ENCODE measurements around the gene HLA-A. TPM values are rescaled to one million over a fixed set of nuclear protein-coding genes. Genes with fewer than 3 reads are reported as not detected.
"Not testable (repeated sequence)": the region's sequence is repeated elsewhere in the genome, so short reads cannot be mapped to it uniquely, and the experiment has no call there.

The HLA-A gene
- total RNA-seq, 1 donor: 268 TPM

- Histone ChIP-seq H3K79me2 (ENCODE audit: insufficient read depth, low read length) (no peaks in the 10 kb centered on the region), H2AFZ (ENCODE audit: low read length) (no peak overlapping the region), H3K9me3 (ENCODE audit: low read depth, low read length) (no peaks in the 10 kb centered on the region), H3K4me3 (ENCODE audit: insufficient read depth, low read length) (no peak overlapping the region), H4K20me1 (ENCODE audit: insufficient read depth, low read length) (no peaks in the 10 kb centered on the region), H3K27ac (ENCODE audit: low read depth, low read length) (no peak overlapping the region), H3K36me3 (ENCODE audit: insufficient read depth, low read length) (no peaks in the 10 kb centered on the region), H3K4me2 (ENCODE audit: insufficient read depth, low read length) (no peak overlapping the region), H3K27me3 (ENCODE audit: insufficient read depth, low read length) (no peaks in the 10 kb centered on the region), H3K4me1 (ENCODE audit: insufficient read depth, low read length) (no peaks in the 10 kb centered on the region)
- DNase-seq (ENCODE audit: insufficient read length, low spot score, missing footprints): no peak
- no peak for TF ChIP-seq CTCF (IDR thresholded peaks at IDR 0.05; ENCODE audit: extremely low read depth, low read depth, low read length)
Observed at GRCh38 chr6:29958921-29959320, 16.6 kb downstream of the HLA-A start.

GRCh38 chr6:29959467-29959866, 17.1 kb downstream of the HLA-A start:
- no peak overlapping the region for H2AFZ ChIP-seq (ENCODE audit: low read length)
- no peaks in the 10 kb centered on the region for H3K36me3 ChIP-seq (ENCODE audit: insufficient read depth, low read length)
- no peaks in the 10 kb centered on the region for H3K79me2 ChIP-seq (ENCODE audit: insufficient read depth, low read length)
- H3K27me3 ChIP-seq (ENCODE audit: insufficient read depth, low read length): no peaks in the 10 kb centered on the region
- no peak overlapping the region for H3K27ac ChIP-seq (ENCODE audit: low read depth, low read length)
- no peaks in the 10 kb centered on the region for H3K9me3 ChIP-seq (ENCODE audit: low read depth, low read length)
- H3K4me3 ChIP-seq (ENCODE audit: insufficient read depth, low read length): no peak overlapping the region
- H3K4me2 ChIP-seq (ENCODE audit: insufficient read depth, low read length): no peak overlapping the region
- peaks cover 3% of the 10 kb centered on the region for H3K4me1 ChIP-seq (ENCODE audit: insufficient read depth, low read length)
- no peaks in the 10 kb centered on the region for H4K20me1 ChIP-seq (ENCODE audit: insufficient read depth, low read length)
- no peak for DNase-seq (ENCODE audit: insufficient read length, low spot score, missing footprints)
- TF ChIP-seq CTCF (IDR thresholded peaks at IDR 0.05; ENCODE audit: extremely low read depth, low read depth, low read length): no peak

DNA sequence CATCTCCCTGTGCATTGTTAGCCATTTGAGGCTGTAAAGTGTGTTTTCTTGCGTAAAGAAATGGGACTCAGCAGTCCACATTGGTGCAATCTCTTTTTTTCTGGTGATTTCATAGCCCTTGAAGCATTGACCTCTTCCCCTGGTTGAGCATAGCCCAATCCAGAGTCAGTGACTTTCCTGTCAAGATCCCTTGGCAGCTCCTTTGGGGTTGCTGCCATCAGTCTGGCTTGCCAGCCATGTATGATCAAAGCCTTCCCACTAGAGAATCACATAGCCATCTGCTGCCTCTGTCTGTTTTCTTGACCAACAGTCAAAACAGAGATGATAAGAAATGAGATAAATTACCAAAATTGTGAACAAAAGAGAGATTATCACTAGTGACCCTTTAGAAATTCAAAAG, 19.6 kb downstream of the HLA-A start:
- Histone ChIP-seq H2AFZ (ENCODE audit: low read length) (no peak overlapping the region), H3K4me3 (ENCODE audit: insufficient read depth, low read length) (no peak overlapping the region), H3K9me3 (ENCODE audit: low read depth, low read length) (no peaks in the 10 kb centered on the region), H3K4me2 (ENCODE audit: insufficient read depth, low read length) (no peak overlapping the region), H3K27me3 (ENCODE audit: insufficient read depth, low read length) (no peaks in the 10 kb centered on the region), H3K27ac (ENCODE audit: low read depth, low read length) (no peak overlapping the region), H3K36me3 (ENCODE audit: insufficient read depth, low read length) (no peaks in the 10 kb centered on the region), H4K20me1 (ENCODE audit: insufficient read depth, low read length) (no peaks in the 10 kb centered on the region), H3K4me1 (ENCODE audit: insufficient read depth, low read length) (peaks cover 28% of the 10 kb centered on the region), H3K79me2 (ENCODE audit: insufficient read depth, low read length) (no peaks in the 10 kb centered on the region)
- no peak for TF ChIP-seq CTCF (IDR thresholded peaks at IDR 0.05; ENCODE audit: extremely low read depth, low read depth, low read length)
- no peak for DNase-seq (ENCODE audit: insufficient read length, low spot score, missing footprints)

- not testable (repeated sequence) for H3K4me3 ChIP-seq (ENCODE audit: insufficient read depth, low read length); H3K4me2 ChIP-seq (ENCODE audit: insufficient read depth, low read length); H3K36me3 ChIP-seq (ENCODE audit: insufficient read depth, low read length); H4K20me1 ChIP-seq (ENCODE audit: insufficient read depth, low read length); H3K27ac ChIP-seq (ENCODE audit: low read depth, low read length); H3K27me3 ChIP-seq (ENCODE audit: insufficient read depth, low read length); H2AFZ ChIP-seq (ENCODE audit: low read length); H3K9me3 ChIP-seq (ENCODE audit: low read depth, low read length); H3K79me2 ChIP-seq (ENCODE audit: insufficient read depth, low read length); DNase-seq (ENCODE audit: insufficient read length, low spot score, missing footprints)
- H3K4me1 ChIP-seq (ENCODE audit: insufficient read depth, low read length): peaks cover 28% of the 10 kb centered on the region
Observed at GRCh38 chr6:29963697-29964096, 21.4 kb downstream of the HLA-A start.
